GM15510 (cell line): ENCODE data around the gene TMEM184B.

Experiments
- POLR2A ChIP-seq: IDR thresholded peaks from 3 replicates; pipeline ENCODE4 v1.6.1; 2011; ENCODE audit warnings: borderline replicate concordance; ENCODE audit not compliant: insufficient read length; ENCODE audit errors: extremely low read depth

Gene TMEM184B

DNA sequence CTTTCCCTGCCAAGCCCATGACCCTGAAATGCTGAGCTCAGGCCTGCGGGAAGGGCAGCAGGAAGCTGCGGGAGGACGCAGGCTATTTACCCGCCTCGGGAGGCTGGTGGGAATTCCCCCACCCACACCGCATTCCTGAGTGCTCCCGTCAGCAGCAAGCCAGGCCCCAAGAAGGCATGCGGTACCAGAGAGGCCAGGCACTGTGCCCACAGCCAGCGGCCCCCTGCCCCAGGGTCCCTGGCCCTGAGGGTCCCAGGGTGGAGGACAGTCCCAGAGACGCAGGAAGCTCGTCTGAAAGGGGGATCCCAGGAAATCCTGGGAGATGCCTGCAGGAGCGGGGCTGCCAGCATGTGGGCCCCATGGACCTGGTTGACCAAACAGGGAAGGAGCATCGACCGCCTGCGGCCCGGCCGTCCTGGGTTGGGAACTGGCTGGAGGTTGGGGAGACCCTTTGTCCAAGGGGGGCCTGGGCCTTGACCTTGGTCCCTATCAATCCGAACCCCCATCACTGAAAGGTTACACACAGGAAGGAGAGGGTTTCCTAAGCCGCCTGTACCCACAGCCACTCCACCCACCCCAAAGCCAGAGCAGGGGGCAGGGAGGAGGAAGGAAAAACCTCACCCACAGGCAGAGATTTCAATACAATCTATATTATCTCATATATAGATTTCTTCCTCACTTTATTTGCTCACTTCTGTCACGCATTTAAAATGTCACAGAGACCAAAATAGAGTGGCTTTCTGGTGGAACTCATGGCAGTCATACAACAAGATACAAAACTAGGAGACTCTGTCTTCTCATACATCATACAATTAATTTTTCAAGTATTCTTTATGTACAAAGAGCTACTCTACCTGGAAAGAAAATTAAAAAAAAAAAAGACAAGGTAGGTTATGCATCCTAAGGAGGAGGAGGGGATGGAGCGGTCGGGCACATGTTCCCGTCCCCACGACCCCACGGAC, 53.9 kb downstream of the TMEM184B start:
- TF ChIP-seq POLR2A = no peak

DNA sequence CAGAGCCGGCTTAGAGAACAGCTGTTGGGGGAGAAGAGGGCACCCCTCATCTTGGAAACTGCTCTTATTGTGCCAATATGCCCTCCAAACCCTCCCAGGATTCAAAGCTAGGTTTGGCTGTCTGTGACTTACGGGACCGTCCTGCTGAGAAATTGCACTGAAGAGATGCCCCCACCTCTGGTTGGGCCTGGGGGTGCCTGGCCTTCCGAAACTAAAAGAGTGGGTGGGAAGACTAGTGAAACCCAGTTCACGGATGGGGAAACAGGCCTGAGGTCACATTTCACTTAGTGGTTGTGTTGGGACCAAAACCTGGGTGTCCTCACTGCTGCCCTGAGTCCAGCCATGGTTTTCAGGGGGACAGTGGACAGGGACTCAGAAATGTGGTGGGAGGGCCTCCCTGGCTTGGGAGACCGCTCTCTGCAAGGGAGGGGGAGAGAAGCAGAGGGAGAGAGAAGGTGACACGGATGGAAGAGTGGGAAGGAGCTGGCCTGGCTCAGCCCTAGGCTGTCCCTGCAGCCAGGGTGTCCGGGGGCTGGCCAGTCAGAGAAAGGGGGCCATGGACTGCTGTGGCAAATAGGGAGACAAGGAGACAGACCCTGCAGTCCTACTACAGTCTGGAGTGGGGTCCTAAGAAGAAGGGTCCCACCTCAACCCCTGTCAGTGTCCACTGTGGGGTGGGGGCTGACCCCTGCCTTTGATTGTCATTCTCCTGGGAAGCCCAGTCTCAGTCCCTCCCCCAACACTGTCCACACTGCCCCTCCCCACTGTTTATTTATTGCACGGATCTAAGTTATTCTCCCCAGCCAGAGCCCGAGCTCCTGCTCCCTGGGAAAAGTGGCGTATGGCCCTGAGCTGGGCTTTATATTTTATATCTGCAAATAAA, 57.4 kb downstream of the TMEM184B start:
- TF ChIP-seq POLR2A = no peak

DNA sequence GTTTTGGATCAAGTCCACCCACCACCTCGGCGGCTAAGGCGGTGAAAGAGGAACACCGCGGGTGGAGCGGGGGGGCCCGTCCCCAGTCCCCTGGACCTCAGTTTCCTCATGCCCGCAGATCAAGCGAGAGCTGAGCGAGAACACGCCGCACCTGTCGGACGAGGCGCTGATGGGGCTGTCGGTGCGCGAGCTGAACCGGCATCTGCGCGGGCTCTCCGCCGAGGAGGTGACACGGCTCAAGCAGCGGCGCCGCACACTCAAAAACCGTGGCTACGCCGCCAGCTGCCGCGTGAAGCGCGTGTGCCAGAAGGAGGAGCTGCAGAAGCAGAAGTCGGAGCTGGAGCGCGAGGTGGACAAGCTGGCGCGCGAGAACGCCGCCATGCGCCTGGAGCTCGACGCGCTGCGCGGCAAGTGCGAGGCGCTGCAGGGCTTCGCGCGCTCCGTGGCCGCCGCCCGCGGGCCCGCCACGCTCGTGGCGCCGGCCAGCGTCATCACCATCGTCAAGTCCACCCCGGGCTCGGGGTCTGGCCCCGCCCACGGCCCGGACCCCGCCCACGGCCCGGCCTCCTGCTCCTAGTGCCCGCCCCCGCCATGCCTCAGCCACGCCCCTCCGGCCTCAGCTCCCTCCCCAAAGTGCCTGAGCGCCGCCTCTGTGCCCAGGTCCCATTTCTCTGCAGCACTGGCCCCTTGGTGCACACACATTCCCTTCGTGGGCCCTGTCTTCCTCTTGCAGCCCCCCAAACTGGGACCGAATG, 58.3 kb downstream of the TMEM184B start:
- TF ChIP-seq POLR2A = peak; percentile 45

DNA sequence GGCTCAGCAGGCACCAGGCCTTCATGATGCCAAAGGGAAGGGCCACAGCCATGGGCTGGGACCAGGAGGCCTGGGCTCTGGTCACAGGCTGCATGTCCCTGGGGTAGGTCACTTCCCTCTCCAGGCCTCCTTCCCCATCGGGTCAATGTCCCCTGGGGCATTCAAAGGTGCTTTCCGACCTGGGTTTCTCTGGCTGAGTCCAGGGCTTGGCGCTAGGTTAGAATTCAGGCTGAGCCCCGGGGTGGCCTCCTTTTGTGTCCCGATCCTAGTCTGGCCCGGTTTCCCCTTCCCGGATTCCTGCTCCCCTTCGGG, 58.9 kb downstream of the TMEM184B start:
- no peak for TF ChIP-seq POLR2A

DNA sequence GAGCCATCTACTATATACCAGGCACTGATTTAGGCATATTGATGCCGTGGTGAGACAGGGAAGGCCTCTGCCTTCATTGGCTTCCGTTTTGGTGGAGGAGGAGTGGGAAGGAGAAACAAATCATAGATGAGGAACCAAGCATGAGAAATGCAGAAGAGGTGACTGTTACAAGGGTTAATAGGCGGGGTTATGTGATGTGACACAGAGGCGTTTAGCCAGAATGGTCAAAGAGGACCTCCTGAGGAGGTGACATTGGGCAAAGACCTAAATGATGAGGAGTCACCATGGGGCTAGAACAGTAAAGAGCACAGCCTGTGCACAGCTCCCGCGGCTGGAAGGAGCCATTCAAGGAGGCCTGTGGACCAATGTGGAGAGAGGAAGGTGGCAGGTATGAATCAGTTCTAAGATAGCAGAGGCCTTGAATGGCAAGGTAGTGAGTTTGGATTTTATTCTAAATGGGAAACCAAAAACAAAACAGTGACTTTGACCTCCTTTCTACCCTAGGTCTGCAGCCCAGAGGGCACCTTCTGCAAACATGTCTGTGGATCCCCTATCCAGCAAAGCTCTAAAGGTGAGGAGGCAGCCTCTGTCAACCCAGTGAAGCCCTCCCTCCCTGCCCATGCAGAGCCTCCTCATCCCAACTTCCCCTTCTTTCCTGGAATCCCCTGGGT, 59.4 kb downstream of the TMEM184B start:
- no peak for TF ChIP-seq POLR2A

DNA sequence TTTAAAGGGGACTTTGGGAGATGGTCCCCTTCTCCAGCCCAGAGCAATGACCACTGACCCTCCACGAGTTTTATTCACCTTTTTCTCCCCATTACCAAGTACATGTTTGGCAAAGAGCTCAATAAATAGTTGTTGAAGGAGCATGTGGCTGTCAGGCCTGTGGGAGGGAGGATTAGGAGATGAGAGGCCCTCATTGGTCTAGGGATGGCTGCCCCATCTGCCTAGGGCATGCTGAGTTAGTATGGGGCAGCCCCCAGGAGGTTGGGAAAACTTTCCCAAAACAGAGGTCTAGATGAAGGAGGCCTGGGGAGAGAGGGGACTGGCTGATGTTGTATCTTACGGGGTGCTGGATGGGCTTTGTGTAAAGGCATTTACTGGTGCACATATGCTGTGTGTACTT, 60.4 kb downstream of the TMEM184B start:
- no peak for TF ChIP-seq POLR2A

DNA sequence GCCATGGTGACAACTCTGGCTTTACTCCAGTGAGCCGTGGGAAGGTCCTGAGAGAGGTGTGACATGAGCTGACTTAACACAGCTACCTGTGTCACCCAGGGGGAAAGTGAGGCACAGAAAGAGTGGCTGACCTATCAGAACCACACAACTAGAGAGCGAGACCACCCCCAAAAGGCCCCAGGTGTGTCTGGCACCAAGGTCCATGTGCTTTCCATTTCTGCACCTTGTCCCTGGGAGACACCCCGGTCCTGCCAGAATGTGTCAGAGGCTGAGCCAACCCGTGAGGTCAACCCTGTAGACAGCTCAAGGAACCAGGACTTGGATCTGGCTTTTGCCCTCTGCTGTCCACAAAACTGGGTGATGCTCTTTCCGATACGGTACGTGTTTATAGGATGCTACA, 61.3 kb downstream of the TMEM184B start:
- TF ChIP-seq POLR2A = no peak

DNA sequence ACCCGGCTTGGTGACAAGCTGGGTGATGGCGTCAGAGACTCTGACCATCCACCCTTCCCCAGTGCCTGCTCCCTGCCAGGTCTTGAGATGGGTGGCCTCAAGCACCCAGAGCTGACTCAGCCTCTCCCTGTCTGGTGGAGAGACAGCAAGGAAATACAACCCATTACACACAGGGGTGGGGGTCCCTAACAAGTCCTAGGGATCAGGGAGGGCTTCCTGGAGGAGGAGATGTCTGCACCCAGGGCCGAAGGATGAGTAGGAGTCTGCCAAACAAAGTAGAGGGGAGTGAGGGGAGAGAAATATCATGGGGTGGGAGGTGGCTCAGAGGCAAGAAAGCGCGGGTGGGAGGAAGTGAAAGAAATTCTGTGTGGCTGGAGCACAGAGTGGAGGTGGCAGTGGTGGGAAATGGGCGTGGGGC, 64.2 kb downstream of the TMEM184B start:
- no peak for TF ChIP-seq POLR2A

DNA sequence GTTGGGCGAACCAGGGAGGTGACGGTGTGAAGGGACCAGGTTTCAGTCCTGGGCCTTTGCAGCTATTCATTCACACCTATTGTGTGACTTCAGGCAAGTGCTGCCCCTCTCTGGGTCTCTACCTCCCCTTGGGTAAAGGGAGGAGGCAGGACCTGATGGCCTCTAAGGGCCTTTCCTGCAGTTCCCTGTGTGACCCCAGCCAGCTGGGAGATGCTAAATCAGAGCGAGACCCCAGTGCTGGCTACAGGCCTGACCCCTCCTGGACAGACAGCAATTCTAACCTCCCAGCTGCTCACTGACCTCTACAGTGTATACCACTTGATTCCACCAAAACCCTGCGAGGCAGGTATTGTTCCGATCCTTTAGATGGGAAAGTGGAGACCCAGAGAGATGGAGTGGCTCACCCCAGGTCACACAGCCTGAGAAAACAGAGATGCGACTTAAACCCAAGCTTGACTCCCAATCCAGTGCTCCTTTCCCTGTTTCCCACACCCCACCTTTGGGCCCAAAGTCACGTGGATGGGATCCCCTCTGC, 64.8 kb downstream of the TMEM184B start:
- TF ChIP-seq POLR2A = no peak

DNA sequence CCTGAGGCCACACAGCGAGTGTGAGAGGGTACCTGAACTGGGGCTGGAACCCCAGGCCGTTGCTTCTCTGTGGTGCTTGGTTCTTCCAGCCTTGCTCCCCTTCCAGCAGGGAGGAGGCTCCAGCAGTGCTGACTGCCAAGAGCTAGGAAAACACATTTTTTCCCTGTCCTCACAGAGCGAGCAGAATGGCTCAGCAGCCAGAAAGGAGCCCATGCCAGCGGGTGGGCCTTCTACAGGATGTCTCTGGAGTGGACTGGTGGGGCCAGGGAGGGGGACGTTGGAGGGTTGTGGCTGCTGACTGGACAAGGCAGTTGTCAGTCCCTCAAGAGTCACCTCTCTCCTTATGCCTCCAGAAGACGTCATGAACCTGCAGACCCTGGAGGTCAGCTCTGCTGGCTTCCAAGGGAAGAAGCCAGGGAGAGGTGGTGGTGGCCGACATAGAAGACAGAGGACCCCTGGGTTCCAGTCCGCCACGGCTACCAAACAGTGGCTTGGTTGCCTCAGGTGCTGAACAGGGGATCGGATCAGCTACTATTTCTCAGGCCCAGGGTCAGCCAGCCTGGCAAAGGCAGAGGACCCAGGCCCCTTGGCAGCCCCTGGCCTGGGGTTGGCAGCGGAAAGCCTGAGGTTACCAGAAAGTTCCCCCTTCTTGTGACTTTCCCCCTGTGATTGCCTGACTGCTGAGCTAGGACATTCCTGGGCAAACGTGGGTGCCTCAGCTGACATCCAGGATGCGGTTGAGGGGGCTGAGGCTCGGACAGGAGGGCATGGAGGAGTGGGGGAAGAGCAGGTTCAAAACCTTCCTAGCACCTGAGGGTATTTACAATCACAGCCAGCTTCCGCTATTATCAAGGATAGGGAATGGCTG, 67.3 kb downstream of the TMEM184B start:
- no peak for TF ChIP-seq POLR2A

DNA sequence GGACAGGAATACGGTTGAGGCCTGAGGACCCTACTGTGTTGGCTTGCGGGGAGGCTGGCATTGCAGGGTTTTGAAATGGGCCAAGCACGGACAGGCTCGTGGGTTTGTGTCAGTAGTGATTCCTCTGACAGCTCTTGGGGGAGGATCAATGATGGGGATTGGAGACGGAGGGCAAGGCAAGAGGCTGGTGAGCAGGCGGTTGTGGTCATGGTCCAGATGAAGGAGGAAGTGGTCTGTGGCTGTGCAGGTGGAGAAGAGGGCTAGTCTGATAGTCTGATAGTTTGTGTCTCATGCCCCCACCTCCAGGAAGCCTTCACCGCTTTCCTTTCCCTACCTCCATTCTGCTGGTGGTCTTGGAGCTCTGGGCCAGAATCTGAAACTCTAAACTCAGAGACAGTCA, 68.0 kb downstream of the TMEM184B start:
- no peak for TF ChIP-seq POLR2A

DNA sequence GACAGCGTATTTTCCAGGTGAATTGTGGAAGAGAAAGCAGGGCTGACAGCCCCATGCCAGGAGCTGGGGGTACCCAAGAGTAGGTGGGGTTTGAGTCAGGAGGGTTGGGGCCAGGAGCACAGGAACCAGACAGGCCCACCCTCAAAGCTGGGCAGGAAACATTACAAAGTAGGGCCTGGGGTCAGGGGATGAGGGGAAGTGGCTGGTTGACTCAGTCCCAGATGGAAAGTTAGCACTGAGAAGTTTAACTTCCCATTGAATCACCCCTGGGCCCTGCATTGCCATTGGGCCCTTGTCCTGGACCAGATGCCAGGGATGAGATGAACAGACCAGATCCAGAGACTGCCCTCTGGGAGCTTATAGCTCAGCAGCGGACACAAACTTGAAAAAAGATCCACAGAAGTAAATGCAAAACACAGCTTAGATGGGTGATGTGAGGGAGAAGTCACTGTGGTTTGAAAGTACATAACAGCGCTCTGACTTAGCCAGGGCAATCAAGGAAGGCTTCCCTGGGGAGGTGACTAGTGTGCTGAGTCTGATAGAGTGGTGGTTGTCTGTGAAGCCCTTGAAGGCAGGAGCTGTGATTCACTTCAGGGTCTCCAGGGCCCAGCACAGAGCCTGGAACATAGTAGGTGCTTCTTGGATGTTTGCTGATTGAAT, 68.8 kb downstream of the TMEM184B start:
- no peak for TF ChIP-seq POLR2A
